OCI-LY7 (cell line): ENCODE data around the gene PITPNM3. TPM values are rescaled to one million over a fixed set of nuclear protein-coding genes. Genes with fewer than 3 reads are reported as not detected.
"Not testable (repeated sequence)": the region's sequence is repeated elsewhere in the genome, so short reads cannot be mapped to it uniquely, and the experiment has no call there.

Experiments used
- BruUV-seq: library from RNA; stranded (reverse); fragments of 400-500 nt; replicated peaks from 2 replicates; lab custom pipeline; 2021; lab: Mats Ljungman, UMichigan
- CTCF ChIA-PET: fragments of 300-600 bp; sonication (Branson Sonifier 250); formaldehyde crosslinking; loops from one replicate; lab custom pipeline; 2022; ENCODE audit warnings: antibody characterized with exemption; ENCODE audit not compliant: unreplicated experiment; lab: Charles Lee
- POLR2A ChIA-PET: fragments of 300-600 bp; sonication (Branson Sonifier 250); formaldehyde crosslinking; loops from one replicate; lab custom pipeline; 2022; ENCODE audit warnings: antibody characterized with exemption; lab: Charles Lee
- DNase-seq: peaks from one replicate; pipeline ENCODE4 v3.0.0-alpha.2; 2015; ENCODE audit warnings: low spot score
- H2AFZ ChIP-seq: fragments of 200-600 bp; sonication (generic), shearing (Covaris generic); 2 replicates; pipeline ENCODE4 v1.6.1; 2014; ENCODE audit warnings: mild to moderate bottlenecking, antibody characterized with exemption, low read length, moderate library complexity
- H3K27ac ChIP-seq: fragments of 200-600 bp; sonication (generic); 2 replicates; pipeline ENCODE4 v1.5.1; 2014; ENCODE audit warnings: mixed run types, low read depth, mild to moderate bottlenecking, moderate library complexity, low read length, inconsistent platforms; ENCODE audit not compliant: poor library complexity, severe bottlenecking
- H3K36me3 ChIP-seq: fragments of 200-600 bp; sonication (generic); 2 replicates; pipeline ENCODE4 v1.6.1; 2014; ENCODE audit warnings: mild to moderate bottlenecking, antibody characterized with exemption, low read length, moderate library complexity, mixed read lengths; ENCODE audit not compliant: insufficient read depth
- H3K4me1 ChIP-seq: fragments of 200-600 bp; sonication (generic); 2 replicates; pipeline ENCODE4 v1.5.1; 2014; ENCODE audit warnings: mild to moderate bottlenecking, low read length; ENCODE audit not compliant: insufficient read depth, poor library complexity, severe bottlenecking
- H3K4me2 ChIP-seq: fragments of 200-600 bp; sonication (generic); 2 replicates; pipeline ENCODE4 v1.6.1; 2014; ENCODE audit warnings: mild to moderate bottlenecking, low read length
- H3K4me3 ChIP-seq: fragments of 200-600 bp; sonication (generic); 2 replicates; pipeline ENCODE4 v1.5.1; 2014; ENCODE audit warnings: mild to moderate bottlenecking, low read depth, low read length; ENCODE audit not compliant: poor library complexity, severe bottlenecking
- H3K79me2 ChIP-seq: fragments of 200-600 bp; sonication (generic); 2 replicates; pipeline ENCODE4 v1.6.1; 2016; ENCODE audit warnings: low read depth, mild to moderate bottlenecking, low read length, moderate library complexity, mixed read lengths; ENCODE audit not compliant: insufficient read depth
- H3K9me2 ChIP-seq: fragments of 200-600 bp; sonication (generic); 2 replicates; pipeline ENCODE4 v1.6.1; 2016; ENCODE audit warnings: mild to moderate bottlenecking, low read length, mixed read lengths; ENCODE audit not compliant: insufficient read depth
- H3K9me3 ChIP-seq: fragments of 200-600 bp; sonication (generic); 2 replicates; pipeline ENCODE4 v1.6.1; 2014; ENCODE audit warnings: mild to moderate bottlenecking, mixed run types, low read length, mixed read lengths
- H4K20me1 ChIP-seq: fragments of 200-600 bp; sonication (generic); 2 replicates; pipeline ENCODE4 v1.6.1; 2014; ENCODE audit warnings: mild to moderate bottlenecking, antibody characterized with exemption, low read length, moderate library complexity, mixed read lengths; ENCODE audit not compliant: insufficient read depth
- CTCF ChIP-seq: fragments of 200-600 bp; sonication (generic); conservative IDR thresholded peaks from 2 replicates; pipeline ENCODE4 v1.5.1; 2014; ENCODE audit warnings: mild to moderate bottlenecking, antibody characterized with exemption, low read length, moderate library complexity, mixed read lengths
- EZH2phosphoT487 ChIP-seq: fragments of 200-600 bp; sonication (generic); IDR thresholded peaks from 2 replicates; pipeline ENCODE4 v1.6.1; 2018; ENCODE audit warnings: low read depth, borderline replicate concordance, mild to moderate bottlenecking, mixed run types, antibody characterized with exemption, low read length, moderate library complexity, mixed read lengths
- intact Hi-C: fragments of 100-400 bp; cut with micrococcal nuclease; formaldehyde crosslinking; loops from one replicate; pipeline ENCODE4 v1.10.0; 2022; ENCODE audit not compliant: unreplicated experiment
- total RNA-seq, 2 experiments: library from RNA; depleted of rRNA in 1 of 2; stranded (reverse); fragments of >200 nt in 1 of 2; shearing (Covaris generic) in 1 of 2; gene quantifications; 2 replicates each; pipeline ENCODE4 v1.2.3, GENCODE V29; 2014 to 2022

The PITPNM3 gene
- total RNA-seq, 2 experiments from 2014 or later = 0.76 to 1.6 TPM

DNA sequence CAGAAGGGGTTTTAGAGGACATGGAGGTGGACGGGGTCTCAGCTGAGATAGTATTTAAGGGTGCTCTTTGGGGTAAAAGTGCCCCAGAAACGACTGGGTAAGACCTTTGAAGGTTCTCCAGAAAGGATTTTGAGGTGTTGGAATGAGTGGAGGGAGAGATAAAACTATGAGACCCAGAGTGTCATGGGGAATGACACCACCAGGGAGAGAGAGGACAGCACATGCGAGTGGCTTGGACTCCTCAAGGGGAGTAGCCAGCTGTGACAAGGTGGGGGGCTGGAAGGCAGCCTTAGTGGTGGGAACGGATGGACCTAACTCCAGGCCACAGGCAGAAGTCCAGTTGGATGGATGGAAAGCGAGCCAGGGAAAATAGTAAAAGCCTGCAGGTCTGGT, 19.2 kb upstream of the PITPNM3 start:
- H3K27ac ChIP-seq = no peak overlapping the region
- no peak overlapping the region for H3K4me2 ChIP-seq
- BruUV-seq = no TSS peak
- CTCF ChIA-PET = no interaction called here
- H3K4me1 ChIP-seq = peaks cover 5% of the 10 kb centered on the region
- H3K36me3 ChIP-seq = peaks cover 20% of the 10 kb centered on the region; the same call in 1 of the 2 replicates
- DNase-seq = no peak
- no peaks in the 10 kb centered on the region for H3K9me2 ChIP-seq
- no peak overlapping the region for H3K4me3 ChIP-seq
- no peak for TF ChIP-seq EZH2phosphoT487
- no peaks in the 10 kb centered on the region for H3K79me2 ChIP-seq
- no peak overlapping the region for H2AFZ ChIP-seq
- H4K20me1 ChIP-seq = no peaks in the 10 kb centered on the region
- intact Hi-C loops = no loop called here
- POLR2A ChIA-PET = no interaction called here
- H3K9me3 ChIP-seq = no peaks in the 10 kb centered on the region

GRCh38 chr17:6574687-6575595, 18.6 kb upstream of the PITPNM3 start:
- Histone ChIP-seq H3K27ac (no peak overlapping the region), H3K4me3 (no peak overlapping the region), H2AFZ (no peak overlapping the region), H3K9me3 (no peaks in the 10 kb centered on the region), H3K4me2 (no peak overlapping the region), H3K79me2 (no peaks in the 10 kb centered on the region), H4K20me1 (no peaks in the 10 kb centered on the region), H3K36me3 (peaks cover 20% of the 10 kb centered on the region; the same call in 1 of the 2 replicates), H3K9me2 (no peaks in the 10 kb centered on the region), H3K4me1 (peaks cover 5% of the 10 kb centered on the region)
- ChIA-PET CTCF (no interaction called here), POLR2A (interaction anchor here (0.6 kb wide), 1 partner anchor 47 kb away, joined by 3 read pairs; no protein-coding TSS in a partner anchor)
- intact Hi-C loops = no loop called here
- BruUV-seq = no TSS peak
- no peak for DNase-seq
- TF ChIP-seq CTCF (no peak), EZH2phosphoT487 (no peak)

DNA sequence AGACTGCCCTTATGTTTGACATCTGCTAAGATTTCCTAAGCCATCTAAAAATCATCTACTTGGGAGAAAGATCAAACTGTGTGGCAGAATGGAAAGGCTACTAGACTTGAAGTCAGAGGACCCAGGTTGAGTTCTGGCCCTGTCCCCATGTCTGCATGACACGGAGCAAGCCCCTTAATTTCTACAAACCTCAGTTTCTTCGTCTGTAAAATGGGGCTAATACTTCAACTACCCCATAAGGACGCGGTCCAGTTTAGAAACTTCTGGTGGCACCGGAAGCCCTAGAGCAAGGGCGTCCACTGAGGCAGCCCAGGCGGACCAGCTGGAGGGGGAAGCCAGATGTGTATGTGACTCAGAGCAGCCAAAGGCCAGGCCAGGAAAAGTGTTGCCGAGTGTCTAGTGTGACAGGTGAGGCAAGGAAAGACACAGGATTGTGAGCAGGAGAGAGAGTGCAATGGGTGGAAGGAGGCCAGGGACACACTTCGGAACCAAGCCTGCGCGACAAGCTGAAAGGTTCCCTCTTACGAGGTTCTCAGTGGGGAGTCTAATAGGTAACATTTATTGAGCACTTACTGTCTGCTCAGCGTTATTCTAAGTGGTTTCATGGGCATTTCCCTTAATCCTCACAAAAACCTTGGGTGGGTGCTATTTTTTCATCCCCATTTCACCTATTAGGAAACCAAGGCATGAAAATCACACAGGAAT, 17.8 kb upstream of the PITPNM3 start:
- intact Hi-C loops = no loop called here
- H2AFZ ChIP-seq = no peak overlapping the region

GRCh38 chr17:6573495-6573894, 17.1 kb upstream of the PITPNM3 start:
- H3K36me3 ChIP-seq, DNase-seq, H3K4me2 ChIP-seq, H3K27ac ChIP-seq, CTCF ChIA-PET, H4K20me1 ChIP-seq, POLR2A ChIA-PET, H2AFZ ChIP-seq, H3K79me2 ChIP-seq, H3K9me3 ChIP-seq, intact Hi-C loops, H3K9me2 ChIP-seq, H3K4me3 ChIP-seq, H3K4me1 ChIP-seq, BruUV-seq: not testable (repeated sequence)

More for the DNA sequence above, 17.8 kb upstream of the PITPNM3 start:
- H3K36me3 ChIP-seq = peaks cover 14% of the 10 kb centered on the region; the same call in 1 of the 2 replicates
- no TSS peak for BruUV-seq
- H3K4me3 ChIP-seq = no peak overlapping the region
- CTCF ChIA-PET = no interaction called here
- H3K27ac ChIP-seq = no peak overlapping the region
- H3K9me2 ChIP-seq = no peaks in the 10 kb centered on the region
- H3K79me2 ChIP-seq = no peaks in the 10 kb centered on the region
- POLR2A ChIA-PET = interaction anchor here (0.6 kb wide), 1 partner anchor 46 kb away, joined by 3 read pairs; no protein-coding TSS in a partner anchor
- DNase-seq = no peak
- no peaks in the 10 kb centered on the region for H4K20me1 ChIP-seq
- H3K9me3 ChIP-seq = no peaks in the 10 kb centered on the region
- no peak overlapping the region for H3K4me2 ChIP-seq
- H3K4me1 ChIP-seq = peaks cover 5% of the 10 kb centered on the region
- TF ChIP-seq CTCF = no peak
